ENCODE data around the gene MASP1. TPM values are rescaled to one million over a fixed set of nuclear protein-coding genes. Genes with fewer than 3 reads are reported as not detected.

The MASP1 gene
- total RNA-seq, 1 donor from 2014 or later: 2.0 TPM

- no peaks in the 10 kb centered on the region for H3K36me3 Mint-ChIP-seq (ENCODE audit: low read depth)
- peaks cover 9% of the 10 kb centered on the region for H3K9me3 Mint-ChIP-seq (ENCODE audit: low read depth)
- no peak overlapping the region for H3K27ac Mint-ChIP-seq (ENCODE audit: unreplicated experiment)
- H3K4me1 Mint-ChIP-seq (ENCODE audit: low read depth): peaks cover 32% of the 10 kb centered on the region
- no peak overlapping the region for H3K4me3 Mint-ChIP-seq (ENCODE audit: unreplicated experiment)
- no peak for DNase-seq (ENCODE audit: low spot score)
- TF ChIP-seq CTCF (IDR thresholded peaks at IDR 0.05): no peak
- H3K27me3 Mint-ChIP-seq (ENCODE audit: low read depth): no peaks in the 10 kb centered on the region
These were observed 29.2 kb downstream of the MASP1 start for GRCh38 chr3:187262360-187262759.

- Mint-ChIP-seq H3K27me3 (ENCODE audit: low read depth) (no peaks in the 10 kb centered on the region), H3K27ac (ENCODE audit: unreplicated experiment) (no peak overlapping the region), H3K9me3 (ENCODE audit: low read depth) (peaks cover 9% of the 10 kb centered on the region), H3K4me3 (ENCODE audit: unreplicated experiment) (no peak overlapping the region), H3K36me3 (ENCODE audit: low read depth) (no peaks in the 10 kb centered on the region), H3K4me1 (ENCODE audit: low read depth) (peaks cover 32% of the 10 kb centered on the region)
- DNase-seq (ENCODE audit: low spot score): no peak
- TF ChIP-seq CTCF (IDR thresholded peaks at IDR 0.05): no peak
These were observed 30.0 kb downstream of the MASP1 start for GRCh38 chr3:187261541-187261969.

- Mint-ChIP-seq H3K4me3 (ENCODE audit: unreplicated experiment) (no peak overlapping the region), H3K27ac (ENCODE audit: unreplicated experiment) (no peak overlapping the region), H3K27me3 (ENCODE audit: low read depth) (no peaks in the 10 kb centered on the region), H3K4me1 (ENCODE audit: low read depth) (peaks cover 12% of the 10 kb centered on the region), H3K36me3 (ENCODE audit: low read depth) (no peaks in the 10 kb centered on the region), H3K9me3 (ENCODE audit: low read depth) (peaks cover 9% of the 10 kb centered on the region)
- TF ChIP-seq CTCF (IDR thresholded peaks at IDR 0.05): no peak
- no peak for DNase-seq (ENCODE audit: low spot score)
These were observed 32.4 kb downstream of the MASP1 start for GRCh38 chr3:187259171-187259570.

- Mint-ChIP-seq H3K27ac (ENCODE audit: unreplicated experiment) (no peak overlapping the region), H3K36me3 (ENCODE audit: low read depth) (no peaks in the 10 kb centered on the region), H3K4me1 (ENCODE audit: low read depth) (peaks cover 2% of the 10 kb centered on the region), H3K4me3 (ENCODE audit: unreplicated experiment) (no peak overlapping the region), H3K9me3 (ENCODE audit: low read depth) (peaks cover 9% of the 10 kb centered on the region), H3K27me3 (ENCODE audit: low read depth) (no peaks in the 10 kb centered on the region)
- no peak for DNase-seq (ENCODE audit: low spot score)
- TF ChIP-seq CTCF (IDR thresholded peaks at IDR 0.05): no peak
These were observed 33.4 kb downstream of the MASP1 start for GRCh38 chr3:187257992-187258692.

- Mint-ChIP-seq H3K4me1 (ENCODE audit: low read depth) (no peaks in the 10 kb centered on the region), H3K4me3 (ENCODE audit: unreplicated experiment) (no peak overlapping the region), H3K36me3 (ENCODE audit: low read depth) (no peaks in the 10 kb centered on the region), H3K27ac (ENCODE audit: unreplicated experiment) (no peak overlapping the region), H3K9me3 (ENCODE audit: low read depth) (peaks cover 9% of the 10 kb centered on the region), H3K27me3 (ENCODE audit: low read depth) (no peaks in the 10 kb centered on the region)
- no peak for DNase-seq (ENCODE audit: low spot score)
- TF ChIP-seq CTCF (IDR thresholded peaks at IDR 0.05): no peak
These were observed 34.1 kb downstream of the MASP1 start for GRCh38 chr3:187257471-187257870.
